NCI-H526 treated with DMSO at 0.1 percent for 48 hours (cell line): ENCODE results near the gene COL2A1.

Experiments used
- DNase-seq: peaks from one replicate; lab custom pipeline; 2025; lab: John Stamatoyannopoulos, UW

Gene COL2A1

DNA sequence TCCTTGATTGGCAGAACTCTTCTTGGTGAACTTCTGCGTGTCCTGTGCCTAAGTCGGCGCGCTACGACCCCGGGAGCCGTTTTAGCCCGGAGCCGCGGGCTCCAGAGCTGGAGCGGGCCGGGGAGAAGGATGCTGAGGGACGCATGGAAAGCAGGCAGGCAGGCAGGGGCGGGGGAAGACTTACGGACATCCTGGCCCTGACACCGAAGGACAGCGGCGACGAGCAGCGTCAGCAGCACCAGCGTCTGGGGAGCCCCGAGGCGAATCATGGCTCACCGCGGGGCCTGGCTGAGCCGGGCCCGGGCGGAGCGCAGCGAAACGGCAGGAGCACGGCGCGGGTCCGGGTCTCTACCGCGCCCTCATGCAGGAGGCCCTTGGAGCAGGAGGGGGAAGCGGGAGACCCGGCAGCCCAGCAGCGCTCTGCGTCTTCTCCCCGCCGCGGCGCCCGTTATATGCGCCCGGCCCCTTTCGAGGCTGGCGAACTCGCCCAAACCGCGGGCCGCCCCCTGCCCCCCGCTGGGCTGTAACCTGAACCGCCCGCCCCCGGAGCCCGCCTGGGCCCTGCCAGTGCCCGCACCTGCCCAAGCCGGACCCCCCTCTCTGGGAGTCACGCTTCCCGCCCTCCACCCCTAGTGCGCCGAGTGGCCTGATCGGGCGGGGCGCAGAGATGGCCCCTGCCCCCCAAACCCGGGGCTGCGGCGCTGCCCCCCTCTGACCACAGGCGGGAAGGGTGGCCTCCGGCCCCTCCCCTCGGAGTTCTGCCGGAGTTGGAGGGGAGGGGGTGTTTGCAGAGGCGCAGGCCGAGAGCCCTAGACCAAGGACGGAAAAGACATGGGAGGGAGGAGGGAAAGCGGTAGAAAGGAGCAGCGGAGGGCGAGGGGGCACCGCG, at the start of gene COL2A1:
Gene COL2A1 (minus strand): TSS at position 424 of the 889 bp plus-strand sequence. CDS start 155 bp downstream, at position 269.
- peak; percentile 41 for DNase-seq

DNA sequence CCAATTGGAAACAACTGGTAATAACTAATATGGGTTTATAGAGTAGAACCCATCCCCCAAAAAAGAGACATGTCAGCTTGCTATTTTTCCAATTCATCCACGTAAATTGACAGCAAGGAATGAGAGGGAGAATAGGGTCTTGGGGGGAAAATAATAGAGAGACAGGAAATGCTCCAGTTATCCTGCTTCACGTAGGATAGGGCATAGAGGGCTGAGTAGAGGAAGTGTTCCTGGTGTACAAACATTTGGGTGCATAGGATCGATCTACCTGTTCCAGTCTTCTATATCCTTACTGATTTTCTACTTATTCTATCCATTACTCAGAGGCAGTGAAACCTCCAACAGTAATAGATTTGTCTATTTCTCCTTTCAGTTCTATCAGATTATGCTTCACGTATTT, 49.6 kb upstream of the COL2A1 start:
- no peak for DNase-seq

DNA sequence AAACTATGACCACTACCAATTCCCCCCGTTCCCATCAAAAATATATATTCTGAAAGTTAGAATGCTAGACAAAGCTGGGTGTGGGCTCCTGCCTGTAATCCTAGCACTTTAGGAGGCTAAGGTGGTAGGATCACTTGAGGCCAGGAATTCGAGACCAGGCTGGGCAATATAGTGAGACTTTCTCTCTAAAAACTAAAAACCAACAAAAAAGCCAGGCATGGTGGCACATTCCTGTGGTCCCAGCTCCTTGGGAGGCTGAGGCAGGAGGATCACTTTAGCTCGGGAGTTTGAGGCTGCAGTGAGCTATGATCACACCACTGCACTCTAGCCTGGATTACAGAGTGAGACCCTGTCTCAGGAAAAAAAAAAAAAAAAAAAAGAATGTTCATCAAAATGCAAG, 48.8 kb upstream of the COL2A1 start:
- no peak for DNase-seq

DNA sequence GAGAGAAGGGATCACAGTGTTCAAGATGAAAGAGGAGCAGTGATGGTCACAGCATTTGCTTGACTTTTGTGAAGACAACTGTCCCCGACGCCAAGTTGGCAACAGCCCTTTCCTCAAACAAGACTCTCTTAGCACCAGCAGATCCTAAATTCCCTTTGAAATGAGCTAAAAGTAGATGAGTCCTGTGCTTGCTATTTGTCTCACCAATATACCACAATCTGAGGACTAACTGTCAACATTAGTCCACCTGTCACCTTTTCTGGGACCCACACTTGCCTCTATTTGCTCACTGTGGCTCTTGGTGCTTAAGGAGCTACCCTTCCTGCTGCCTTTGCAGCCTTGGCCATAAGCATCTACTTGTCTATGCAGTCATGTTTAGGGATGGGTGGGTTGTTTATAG, 47.4 kb upstream of the COL2A1 start:
- no peak for DNase-seq

DNA sequence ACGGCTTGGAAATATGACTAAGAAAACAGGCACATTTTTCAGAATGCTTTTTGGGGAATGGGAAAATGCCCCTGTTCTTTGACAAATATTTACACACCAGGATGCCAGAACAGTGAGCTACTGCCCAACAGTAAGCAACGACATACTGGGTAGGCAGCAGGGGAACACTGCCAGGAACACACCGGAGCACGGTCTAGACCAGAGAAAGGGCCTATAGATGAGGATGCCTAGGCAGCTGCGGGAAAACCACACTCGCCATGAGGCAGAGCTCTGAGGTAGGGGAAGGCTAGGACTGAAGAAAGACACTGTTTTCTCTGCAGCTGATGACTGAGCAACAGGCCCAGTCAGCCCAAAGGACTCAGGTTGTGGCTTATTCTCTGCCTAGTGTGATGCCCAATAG, 45.9 kb upstream of the COL2A1 start:
- DNase-seq: no peak

DNA sequence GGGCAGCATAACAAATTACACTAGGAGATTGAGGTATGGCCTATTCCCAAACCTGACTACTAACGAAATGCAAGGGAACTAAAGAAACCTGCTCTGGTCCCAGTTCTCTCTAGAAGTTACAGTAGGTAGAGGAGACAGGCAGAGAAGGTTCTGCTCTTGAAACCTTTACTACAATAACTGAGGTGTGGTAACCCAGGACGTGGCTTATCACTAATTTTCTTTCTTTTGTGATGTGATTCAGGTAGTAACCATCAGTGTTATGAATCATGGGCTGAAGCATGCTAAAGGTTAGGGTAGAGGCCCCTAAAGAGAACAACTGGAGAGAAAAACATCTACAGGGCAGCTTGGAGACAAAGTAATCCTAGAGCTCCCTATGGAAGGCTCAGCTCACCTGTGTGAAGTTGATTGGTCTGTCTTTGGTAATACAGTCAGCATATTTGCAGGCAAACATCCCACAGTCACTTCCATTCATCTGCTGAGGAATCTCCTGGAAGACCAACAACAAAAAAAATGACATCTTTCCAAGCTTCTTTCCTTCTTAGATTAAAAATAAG, 41.8 kb upstream of the COL2A1 start:
- no peak for DNase-seq

DNA sequence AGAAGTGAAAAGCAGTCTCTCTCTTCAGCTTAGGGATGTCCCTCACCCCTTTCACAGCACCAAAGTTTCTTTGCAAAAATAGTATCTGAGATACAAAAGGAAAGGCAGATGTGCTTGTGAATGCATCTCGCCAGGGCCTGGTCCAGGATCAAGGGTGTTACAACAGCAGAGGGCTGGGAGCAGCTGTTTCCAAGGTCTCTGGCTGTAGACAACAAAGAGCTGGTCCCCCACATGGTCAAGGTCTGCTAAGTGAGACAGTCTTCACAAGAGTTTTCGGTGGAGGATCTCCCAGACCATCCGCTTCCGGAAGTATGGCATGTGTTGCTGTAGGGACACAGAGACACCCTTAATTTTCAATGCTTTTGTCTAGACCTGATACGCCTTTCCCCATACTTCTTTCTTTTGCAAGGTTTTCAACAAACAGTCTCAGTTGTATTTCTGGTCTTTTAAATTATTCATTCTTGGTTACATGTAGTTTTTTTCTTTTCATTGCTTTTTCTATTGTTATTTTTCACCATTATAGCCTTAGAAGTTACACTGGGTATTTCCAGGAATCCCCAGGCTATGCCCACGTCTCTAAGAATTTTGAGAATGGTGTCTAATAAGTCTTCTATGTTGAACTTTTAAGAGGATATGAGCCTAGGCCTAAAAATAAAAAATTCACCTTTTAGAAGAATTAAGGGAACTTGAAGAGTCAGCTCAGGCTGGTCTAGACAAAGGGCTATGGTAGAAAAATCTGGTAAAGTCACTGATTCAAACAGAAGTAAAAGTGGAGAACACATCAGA, 41.0 kb upstream of the COL2A1 start:
- no peak for DNase-seq

DNA sequence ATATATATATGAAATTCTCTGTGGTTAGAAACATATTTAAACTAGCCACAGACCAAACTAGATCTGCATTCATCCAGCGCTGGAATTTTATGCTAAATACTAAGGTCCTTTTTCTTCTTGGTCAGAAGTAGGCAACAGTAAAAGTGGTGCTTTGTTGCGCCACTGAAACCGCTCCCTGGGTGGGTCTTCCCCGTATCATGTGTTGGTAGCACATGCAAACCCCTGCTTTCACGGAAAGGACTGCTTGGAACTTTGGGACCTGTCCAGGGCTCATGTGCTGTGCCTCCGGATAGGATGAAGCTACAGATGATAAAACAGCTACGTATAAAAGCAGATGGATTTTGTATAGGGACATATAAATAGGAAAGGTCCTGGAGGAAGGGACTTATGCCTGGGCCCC, 40.1 kb upstream of the COL2A1 start:
- DNase-seq: no peak

DNA sequence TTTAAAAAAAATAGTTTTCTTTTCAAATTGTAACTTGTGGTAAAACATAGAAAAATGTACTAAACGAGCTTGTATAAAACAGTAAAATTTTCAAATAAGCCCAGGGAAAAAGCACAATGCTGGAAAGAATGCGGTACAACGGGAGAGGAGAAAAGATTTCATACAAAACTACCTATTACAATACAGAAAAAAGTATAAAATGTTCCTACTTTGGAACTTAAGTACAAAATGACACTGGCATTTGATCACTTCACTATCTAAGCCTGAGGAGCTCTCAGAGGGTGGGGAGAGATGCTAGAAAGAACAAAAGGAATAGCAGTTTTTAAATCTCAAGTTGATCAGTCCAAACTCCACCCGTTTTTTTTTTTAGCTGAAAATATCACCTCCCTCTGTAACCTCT, 39.5 kb upstream of the COL2A1 start:
- no peak for DNase-seq

DNA sequence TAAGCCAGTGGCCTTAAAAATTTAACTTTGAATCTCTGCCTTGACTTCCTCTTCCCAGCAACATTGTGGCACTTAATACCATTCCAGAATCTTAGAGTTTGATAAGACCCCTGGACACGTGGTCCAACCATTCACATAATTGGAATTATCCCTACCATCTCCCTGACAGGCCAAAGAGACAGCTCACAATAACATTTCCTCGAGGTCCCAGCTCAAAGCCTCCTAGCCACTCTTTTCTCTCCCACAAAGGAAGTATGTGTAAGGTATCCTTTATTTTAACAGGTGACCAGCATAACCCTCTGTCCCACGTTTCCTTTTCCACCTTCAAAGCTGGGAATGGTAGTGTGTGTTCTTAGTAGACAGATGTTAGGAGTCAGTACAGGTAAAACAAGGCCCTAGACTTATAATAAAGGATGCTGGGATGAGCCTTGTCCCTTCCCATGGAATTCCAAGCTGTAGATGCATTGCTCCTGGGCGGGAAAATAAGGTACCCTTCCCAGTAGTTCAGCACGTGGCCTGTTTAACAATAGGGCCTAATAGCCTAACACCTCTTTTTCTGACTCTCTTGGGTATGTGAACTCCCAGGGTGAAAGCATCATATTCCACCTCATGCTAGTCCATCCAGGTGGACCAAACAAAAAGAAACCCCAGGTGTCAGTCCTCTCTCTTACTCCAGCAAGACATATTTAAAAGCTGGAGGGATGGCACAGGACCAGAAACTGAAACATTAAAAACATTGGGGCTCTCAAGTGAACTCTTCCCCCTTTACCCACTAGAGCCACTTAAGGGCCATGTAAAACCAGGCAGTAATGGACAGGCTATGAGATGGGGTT, 37.5 kb upstream of the COL2A1 start:
- DNase-seq: no peak

DNA sequence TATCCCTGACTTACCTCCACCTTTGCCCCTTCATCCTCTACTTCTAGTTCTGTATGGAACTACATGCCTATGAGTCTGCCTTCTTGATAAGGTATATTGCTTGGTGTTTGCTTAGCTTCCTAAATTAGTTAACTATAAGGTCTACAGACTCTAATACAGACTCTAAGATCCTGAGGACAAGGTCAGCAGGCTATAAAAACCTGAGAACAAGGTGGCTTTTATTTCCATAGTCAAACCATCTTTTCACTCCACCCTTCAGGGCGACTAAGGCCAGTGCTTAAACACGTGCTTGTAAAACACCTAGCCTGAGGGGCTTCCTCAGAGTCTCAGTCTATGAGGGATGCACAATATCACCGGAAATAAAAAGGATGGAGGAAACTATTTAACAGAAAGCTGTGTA, 36.1 kb upstream of the COL2A1 start:
- DNase-seq: peak; percentile 81

DNA sequence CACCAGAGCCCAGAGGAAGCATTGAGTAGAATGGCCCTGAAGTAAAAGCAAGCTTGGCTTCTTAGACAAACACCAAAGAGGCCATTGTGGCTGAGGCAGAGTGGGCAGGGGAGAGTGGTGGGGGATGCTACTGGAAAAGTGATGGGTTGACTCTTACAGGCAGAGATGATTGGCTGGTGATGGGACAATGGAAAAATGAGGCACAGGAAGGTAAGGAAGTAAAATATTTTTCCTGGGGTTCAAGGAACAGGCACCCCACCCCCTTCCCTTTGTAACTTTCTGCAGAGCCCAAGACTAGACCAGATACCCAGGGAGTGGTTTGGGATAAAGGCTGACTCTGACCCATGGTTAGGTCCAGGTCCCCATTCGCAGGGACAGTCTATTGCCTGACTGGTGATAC, 34.9 kb upstream of the COL2A1 start:
- no peak for DNase-seq

DNA sequence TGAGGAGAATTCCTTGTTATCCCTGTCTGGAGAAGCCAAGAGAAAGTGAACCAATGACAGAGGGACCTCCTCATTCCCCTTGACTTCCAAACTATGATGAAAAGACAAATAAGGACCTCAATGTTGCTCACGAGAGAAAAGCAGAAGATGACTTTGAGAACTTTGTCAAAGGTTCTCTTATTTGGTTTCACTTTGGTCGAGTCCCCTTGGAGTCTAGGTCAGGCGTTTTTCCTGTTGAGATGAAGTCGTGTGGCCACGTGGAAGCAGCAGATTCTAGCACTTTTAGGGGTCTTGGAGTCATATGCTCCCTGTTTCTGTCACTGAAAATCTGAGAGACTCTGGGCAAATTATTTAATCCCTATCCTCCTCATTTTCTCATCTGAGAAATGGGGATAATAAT, 33.8 kb upstream of the COL2A1 start:
- DNase-seq: no peak

DNA sequence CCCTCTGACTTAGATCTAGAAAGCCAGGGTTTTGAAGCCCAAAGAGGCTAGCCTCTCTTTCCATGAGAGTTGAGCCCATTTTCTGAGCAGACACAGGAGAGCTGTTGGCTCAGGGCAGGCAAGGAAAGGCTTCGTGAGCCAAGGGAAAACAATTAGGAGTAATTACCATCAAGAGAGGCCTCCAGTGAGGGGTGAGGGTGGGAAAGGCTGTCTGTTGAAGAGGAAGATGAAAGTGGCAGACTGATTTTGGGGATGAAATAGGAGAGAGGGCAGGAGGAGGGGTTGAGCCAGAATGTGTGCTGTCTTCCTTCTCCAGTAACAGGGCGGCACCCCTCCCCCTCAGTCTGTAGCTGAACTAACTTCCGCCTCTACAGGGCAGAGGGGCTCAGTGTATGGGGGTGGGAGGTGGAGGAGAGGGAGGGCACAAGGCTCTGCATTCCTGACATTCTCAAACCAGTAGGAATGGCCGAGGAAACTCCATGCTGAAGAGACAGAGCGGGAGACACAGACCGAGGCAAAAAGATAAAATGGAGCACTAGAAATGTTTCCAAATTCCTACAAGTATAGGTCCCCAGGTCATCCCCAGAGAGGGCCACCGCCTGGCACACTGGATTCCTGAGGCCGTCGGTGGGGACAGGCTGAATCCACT, 33.1 kb upstream of the COL2A1 start:
- DNase-seq: no peak

DNA sequence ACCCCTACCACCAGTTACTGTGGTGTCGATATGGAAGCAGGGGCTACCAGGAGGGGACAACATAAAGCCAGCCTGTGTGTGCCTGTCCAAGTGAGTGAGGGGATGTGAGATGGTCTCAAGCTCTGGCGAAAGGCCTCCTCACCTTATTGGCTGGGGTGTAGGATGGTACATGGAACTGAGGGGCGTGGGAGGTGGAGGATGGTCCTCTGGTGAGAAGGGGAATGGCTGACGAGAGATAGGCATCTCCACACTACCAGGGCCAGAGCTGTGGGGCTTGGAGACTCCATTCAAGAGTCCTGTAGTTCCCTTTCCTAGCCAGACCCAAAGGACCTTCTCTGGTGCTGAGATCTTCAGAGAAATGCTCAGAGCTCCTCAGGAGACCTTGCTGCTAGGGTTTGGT, 32.5 kb upstream of the COL2A1 start:
- no peak for DNase-seq

DNA sequence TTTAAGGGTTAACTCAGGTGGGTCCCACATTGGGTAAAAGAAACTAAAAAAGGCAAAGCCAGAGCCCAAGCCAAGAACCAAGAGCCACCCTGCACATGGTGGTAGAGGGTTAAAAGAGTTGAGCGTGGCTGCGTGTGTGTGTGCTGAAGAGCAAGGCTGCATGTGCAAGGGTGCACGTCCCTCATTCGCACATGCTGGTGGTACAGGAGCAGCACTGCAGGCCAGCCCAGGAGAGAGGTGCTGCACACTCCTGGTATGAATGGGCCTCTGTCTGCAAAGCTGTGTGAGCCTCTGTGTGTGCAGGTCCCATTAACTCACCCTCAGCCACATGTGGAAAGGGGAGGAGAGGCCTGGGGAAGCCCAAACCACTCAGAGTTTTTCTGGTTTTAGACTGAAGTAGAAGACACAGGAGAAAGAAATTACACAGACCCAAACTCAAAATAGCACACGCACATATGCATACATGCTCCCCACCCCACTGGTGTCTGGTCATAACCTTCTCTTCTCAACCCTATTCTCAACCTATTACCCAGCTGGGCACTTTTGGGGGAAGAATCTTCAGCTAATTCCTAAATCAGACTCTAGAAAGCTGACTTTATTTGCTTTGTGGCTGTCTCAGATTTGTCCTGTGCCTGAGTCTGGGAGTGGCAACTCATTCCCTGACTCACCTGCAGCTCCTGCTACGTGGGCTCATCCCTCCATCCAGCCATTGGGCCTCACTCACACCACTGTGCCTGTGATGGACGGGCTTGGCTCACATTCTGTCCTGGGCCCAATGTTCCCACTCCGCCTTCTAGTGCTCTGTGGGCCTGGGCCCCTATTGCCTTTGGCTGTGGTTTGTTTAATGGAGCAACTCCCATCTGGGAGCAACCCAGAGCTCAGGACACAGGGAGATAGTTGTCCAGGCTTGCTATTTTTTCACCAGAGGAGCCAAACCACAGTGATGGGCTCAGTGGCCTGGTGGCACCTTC, 30.8 kb upstream of the COL2A1 start:
- DNase-seq: no peak

DNA sequence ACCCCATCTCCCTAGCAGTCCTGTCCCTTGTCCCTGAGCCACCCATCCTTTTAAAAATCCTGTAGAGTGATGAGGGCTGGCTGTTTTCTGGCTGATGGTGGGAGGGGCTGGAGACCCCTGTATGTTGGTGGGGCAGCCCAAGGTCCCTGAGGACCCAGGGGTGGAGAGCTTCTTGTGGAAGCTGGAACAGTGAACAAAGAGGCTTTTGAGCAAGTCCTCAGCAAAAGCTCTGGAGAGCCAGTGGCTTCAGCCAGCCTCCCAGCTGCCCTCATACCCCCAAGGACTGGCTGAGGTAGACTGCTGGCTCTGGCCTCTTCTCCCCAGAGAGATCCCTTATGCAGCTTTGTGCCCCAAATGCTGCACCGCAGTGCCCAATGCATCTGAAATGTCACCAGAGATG, 29.2 kb upstream of the COL2A1 start:
- DNase-seq: no peak

DNA sequence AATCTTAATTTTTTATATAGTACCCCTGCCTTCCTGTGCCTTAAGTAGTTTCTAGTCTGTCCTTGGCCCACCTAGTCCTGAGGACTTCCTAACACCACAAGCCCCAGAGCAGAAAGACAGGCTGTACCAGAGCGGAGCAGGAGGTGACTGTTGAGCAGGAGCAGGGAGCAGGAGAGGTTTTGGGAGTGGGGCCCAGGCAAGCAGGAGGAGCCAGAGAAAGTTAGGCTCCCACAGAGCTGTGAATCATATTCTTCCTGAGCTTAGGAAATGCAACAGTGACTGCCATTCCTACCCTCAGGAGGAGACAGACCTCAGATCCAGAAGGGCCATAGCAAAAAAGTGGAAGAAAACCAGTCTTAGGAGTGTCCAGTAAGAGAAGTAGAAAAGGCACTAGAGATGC, 28.3 kb upstream of the COL2A1 start:
- no peak for DNase-seq

DNA sequence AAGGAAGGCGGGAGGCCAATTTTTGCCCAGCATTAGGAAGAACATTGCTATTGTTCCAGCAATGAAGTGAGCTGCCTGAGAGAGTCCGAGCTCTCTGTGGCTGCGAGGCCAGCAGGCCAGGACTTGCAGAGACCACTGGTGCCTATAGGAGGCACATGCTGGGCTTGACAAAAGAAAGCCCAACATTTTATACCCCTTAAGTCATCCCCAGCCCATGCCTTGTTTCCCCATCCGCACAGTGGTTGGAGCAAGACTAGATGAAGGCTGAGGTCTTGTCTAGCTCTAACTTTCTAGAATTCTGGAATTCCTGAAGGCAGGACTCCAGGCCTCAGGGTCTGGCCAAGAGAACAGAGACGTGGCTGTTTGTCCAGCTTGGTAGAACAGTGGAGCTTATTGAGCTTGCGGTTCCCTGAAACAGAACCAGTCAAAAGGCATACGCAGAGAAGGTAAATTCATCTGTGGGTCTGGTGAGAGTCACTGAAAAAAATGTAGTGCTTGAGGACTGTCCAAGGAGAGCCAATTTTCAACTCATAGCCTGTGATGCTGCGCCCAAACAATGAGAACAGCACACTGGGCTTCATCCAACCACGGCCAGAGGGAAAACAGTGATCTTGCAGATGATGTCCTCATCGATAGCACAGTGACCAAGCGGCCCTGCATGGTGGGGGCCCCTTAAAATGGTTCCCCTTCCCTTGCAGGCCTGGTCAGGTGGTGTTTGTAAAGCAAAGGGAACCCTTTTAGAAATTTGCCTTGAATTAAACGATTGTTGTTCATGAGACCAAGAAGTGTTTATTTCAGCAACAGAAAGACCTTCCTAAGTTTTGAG, 27.1 kb upstream of the COL2A1 start:
- no peak for DNase-seq
